Colonic mucosa (tissue), 4 donors: ENCODE measurements around the gene ROR2. TPM values are rescaled to one million over a fixed set of nuclear protein-coding genes. Genes with fewer than 3 reads are reported as not detected.

Source experiments
- DNase-seq: peaks from one replicate; pipeline ENCODE4 v3.0.0-alpha.2; 2020
- H3K27ac ChIP-seq: fragments of 200-600 bp; one replicate; pipeline ENCODE4 v1.8.0; 2021
- H3K27me3 ChIP-seq: fragments of 200-600 bp; one replicate; pipeline ENCODE4 v1.8.0; 2021
- H3K36me3 ChIP-seq: fragments of 200-600 bp; one replicate; pipeline ENCODE4 v1.8.0; 2021
- H3K4me1 ChIP-seq: fragments of 200-600 bp; one replicate; pipeline ENCODE4 v1.8.0; 2021; ENCODE audit warnings: mild to moderate bottlenecking
- H3K4me3 ChIP-seq: fragments of 200-600 bp; one replicate; pipeline ENCODE4 v1.8.0; 2021
- H3K9ac ChIP-seq, 2 donors: one replicate each; pipeline ENCODE4 v1.7.0; 2013; ENCODE audit warnings: control low read depth in 2 of 2, low read depth in 2 of 2, low read length in 2 of 2
- H3K9me3 ChIP-seq: fragments of 200-600 bp; one replicate; pipeline ENCODE4 v1.8.0; 2021
- intact Hi-C: fragments of 100-400 bp; cut with DNase I; formaldehyde crosslinking; loops from one replicate; pipeline ENCODE4 v1.14.1; 2022
- total RNA-seq, 2 donors: library from RNA; stranded (reverse); fragmentation: NEBNext Ultra II Directional in 1 of 2; extraction: Animal tissue kit (Norgen Biotek cat#: 25700) in 1 of 2; gene quantifications; one replicate each; pipeline ENCODE4 v1.2.1, GENCODE V29; 2021
- TF ChIP-seq, protein P1 (sequence below): fragments of 200-600 bp; IDR thresholded peaks from one replicate; pipeline ENCODE4 v1.8.0; 2022; ENCODE audit warnings: antibody characterized with exemption, mild to moderate bottlenecking
- donor health status: healthy.
- donor health status: DM: no; HTN: no; CAD: no.
- donor health status: DM: no; HTN: no; CAD: no.

The ROR2 gene
- total RNA-seq, 2 donors from 2014 or later = 1.7 to 9.1 TPM

DNA sequence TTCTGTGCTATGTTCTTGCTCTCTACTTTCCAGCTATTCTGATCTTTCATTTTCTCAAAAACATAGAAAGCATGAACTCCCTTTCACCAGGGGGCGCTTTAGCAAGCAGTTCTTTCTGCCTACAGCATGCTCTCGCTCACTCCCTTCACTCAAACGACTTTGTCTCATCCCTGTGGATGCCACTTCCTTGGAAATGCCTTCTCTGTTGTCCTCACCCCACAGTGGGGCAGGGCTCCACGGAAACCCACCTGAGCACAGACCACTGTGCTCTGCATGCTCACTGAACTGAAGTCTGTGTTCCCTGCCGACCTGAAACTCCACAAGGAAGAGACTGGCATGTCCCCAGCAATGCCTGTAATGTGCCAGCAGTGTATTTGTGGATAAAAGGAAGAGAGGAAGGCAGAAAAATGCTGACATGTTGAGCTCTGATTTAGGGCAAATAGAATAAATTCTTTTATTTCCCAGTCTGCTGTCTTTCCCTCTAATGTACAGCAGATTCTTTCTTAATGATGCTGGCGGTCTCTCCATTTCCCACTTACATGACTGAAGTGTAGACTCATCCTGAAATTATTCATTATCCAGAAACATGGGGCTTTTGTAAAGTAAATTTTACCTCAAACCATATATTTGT, 4.9 kb upstream of the ROR2 start:
- Histone ChIP-seq H3K36me3 (no peaks in the 10 kb centered on the region), H3K4me3 (no peak overlapping the region), H3K9ac (no peak overlapping the region), H3K9me3 (no peaks in the 10 kb centered on the region), H3K4me1 (no peaks in the 10 kb centered on the region), H3K27me3 (no peaks in the 10 kb centered on the region), H3K27ac (no peak overlapping the region)
- intact Hi-C loops = loop anchor here (5.0 kb wide), 1 partner anchor 178 kb away; no protein-coding TSS in a partner anchor
- TF ChIP-seq, protein P1, sequence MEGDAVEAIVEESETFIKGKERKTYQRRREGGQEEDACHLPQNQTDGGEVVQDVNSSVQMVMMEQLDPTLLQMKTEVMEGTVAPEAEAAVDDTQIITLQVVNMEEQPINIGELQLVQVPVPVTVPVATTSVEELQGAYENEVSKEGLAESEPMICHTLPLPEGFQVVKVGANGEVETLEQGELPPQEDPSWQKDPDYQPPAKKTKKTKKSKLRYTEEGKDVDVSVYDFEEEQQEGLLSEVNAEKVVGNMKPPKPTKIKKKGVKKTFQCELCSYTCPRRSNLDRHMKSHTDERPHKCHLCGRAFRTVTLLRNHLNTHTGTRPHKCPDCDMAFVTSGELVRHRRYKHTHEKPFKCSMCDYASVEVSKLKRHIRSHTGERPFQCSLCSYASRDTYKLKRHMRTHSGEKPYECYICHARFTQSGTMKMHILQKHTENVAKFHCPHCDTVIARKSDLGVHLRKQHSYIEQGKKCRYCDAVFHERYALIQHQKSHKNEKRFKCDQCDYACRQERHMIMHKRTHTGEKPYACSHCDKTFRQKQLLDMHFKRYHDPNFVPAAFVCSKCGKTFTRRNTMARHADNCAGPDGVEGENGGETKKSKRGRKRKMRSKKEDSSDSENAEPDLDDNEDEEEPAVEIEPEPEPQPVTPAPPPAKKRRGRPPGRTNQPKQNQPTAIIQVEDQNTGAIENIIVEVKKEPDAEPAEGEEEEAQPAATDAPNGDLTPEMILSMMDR = peak; percentile 42
- DNase-seq = peak; percentile 77

DNA sequence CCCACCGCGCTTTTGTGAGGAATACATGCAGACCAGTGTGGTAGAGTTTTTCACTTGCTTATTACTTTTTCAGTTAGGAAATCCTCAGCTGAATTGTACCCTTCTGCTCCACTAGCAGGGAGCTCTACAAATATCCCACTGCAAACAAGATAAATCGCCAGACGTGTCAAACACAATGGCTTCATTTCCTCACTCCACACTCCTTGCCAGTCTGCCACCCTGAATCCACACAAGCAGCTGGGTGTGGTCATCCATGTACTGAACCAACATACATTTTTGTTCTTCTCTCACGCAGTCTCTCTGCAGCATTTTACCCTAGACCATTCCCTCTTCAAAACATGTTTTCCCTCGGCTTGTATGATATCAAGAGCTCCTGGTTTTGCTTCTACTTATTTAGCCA, 3.7 kb upstream of the ROR2 start:
- Histone ChIP-seq H3K9ac (no peak overlapping the region), H3K4me3 (no peak overlapping the region), H3K9me3 (no peaks in the 10 kb centered on the region), H3K27me3 (peaks cover 10% of the 10 kb centered on the region), H3K27ac (no peak overlapping the region), H3K36me3 (no peaks in the 10 kb centered on the region), H3K4me1 (no peaks in the 10 kb centered on the region)
- intact Hi-C loops = loop anchor here (5.0 kb wide), 1 partner anchor 176 kb away; no protein-coding TSS in a partner anchor
- no peak for DNase-seq
- TF ChIP-seq, protein P1 = no peak

DNA sequence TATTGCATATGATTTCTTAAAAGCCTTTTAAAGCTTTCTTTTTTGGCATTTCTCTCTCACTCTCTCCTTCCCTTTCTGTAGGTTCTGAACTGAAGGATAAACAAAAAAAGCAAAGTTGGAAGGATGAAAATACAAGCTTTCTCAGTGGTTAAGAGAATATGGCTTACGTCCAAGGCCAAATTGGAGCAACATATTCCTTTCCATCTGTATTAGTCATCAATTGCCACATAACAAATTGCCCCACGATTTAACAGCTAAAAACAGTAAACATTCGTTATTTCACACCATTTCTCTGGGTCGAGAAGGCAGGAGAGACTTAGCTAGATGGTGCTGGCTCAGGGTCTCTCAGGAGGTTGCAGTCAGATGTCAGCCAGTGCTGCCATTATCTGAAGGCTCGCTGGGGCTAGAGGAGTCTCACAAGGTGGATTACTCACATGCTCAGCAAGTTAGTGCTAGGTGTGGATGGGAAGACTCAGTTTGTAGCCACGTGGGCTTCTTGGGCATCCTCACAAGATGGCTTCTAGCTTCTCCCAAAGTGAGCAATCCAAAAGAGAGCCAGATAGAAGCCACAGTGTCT, 2.0 kb upstream of the ROR2 start:
- Histone ChIP-seq H3K9ac (no peak overlapping the region), H3K4me3 (no peak overlapping the region), H3K27me3 (peaks cover 19% of the 10 kb centered on the region), H3K36me3 (no peaks in the 10 kb centered on the region), H3K9me3 (no peaks in the 10 kb centered on the region), H3K4me1 (no peaks in the 10 kb centered on the region), H3K27ac (no peak overlapping the region)
- DNase-seq = no peak
- intact Hi-C loops = loop anchor here (5.0 kb wide), 1 partner anchor 175 kb away; no protein-coding TSS in a partner anchor
- TF ChIP-seq, protein P1 = no peak

DNA sequence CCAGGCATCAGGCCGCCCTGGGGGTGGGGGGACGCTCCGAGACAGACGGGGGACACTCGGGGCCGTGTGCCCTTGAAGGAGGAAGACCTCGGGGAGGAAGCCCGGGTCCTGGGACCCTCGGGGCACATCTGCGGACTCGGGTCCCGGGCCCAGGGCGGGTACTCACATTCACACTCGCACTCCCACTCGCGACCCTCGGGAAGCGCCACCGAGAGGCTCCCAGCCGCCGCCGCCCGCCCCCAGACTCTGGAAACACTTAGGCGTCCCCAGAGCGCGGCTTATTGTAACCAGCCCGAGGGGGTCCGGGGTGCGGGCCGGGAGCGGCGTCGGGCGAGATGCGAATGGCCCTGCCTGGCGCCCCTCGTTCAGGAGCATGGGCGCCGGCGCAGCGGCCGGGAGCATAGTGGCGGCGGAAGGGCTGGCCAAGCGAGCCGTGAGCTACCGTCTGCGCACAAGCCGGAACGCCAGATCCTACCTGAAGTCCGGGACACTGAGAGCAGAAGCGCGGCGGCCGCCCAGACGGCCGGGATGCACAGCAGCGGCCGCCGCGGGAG, 559 bp downstream of the ROR2 start:
- no peaks in the 10 kb centered on the region for H3K36me3 ChIP-seq
- peak overlapping the region; percentile 59 for H3K27ac ChIP-seq
- TF ChIP-seq, protein P1 = no peak
- H3K4me3 ChIP-seq = peak overlapping the region; percentile 52
- intact Hi-C loops = no loop called here
- peaks cover 27% of the 10 kb centered on the region for H3K27me3 ChIP-seq
- H3K4me1 ChIP-seq = no peaks in the 10 kb centered on the region
- no peaks in the 10 kb centered on the region for H3K9me3 ChIP-seq
- H3K9ac ChIP-seq = peak overlapping the region; percentile 19 to 57
- no peak for DNase-seq

DNA sequence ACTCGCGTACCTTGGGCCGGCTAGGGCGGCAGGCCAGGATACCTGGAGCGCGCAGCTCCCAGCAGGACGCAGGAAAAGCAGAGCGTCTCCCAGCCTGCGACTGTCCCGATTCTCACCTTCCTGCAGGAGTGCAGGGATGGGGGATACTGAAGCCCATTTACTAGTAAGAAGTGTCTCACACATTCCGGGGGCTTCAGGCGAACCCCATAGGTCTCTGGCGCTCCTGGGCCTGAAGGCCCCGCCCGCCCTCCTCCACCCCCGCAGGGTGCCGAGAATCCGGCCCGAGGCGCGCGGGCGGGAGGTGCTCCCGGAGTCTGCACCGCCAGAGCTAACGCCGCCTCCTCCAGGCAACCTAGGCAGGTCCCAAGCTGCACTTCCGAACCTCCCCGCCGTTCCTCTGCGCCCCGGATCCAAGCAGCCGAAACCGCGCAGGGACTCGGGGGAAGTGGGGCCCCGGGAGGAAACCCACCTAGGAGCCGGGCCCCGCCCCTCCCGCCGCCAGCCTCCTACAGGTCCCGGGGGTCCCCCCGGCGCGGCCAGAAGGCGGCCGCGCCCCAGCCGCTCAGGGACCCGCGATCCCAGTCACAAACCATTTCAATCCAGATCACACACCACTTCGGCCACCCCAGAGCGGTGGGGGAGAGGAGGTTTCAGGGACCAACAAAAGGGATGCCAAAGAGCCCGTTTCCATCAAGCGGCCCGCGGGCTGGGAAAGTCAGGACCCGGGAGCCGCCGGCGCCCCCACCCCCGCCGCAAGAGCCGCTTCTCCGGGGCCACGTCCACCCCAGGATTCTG, 1.2 kb downstream of the ROR2 start:
- Histone ChIP-seq H3K4me3 (peak overlapping the region; percentile 52), H3K36me3 (no peaks in the 10 kb centered on the region), H3K9me3 (no peaks in the 10 kb centered on the region), H3K27me3 (peaks cover 27% of the 10 kb centered on the region), H3K9ac (peak overlapping the region; percentile 55 to 57), H3K4me1 (no peaks in the 10 kb centered on the region), H3K27ac (peak overlapping the region; percentile 59)
- intact Hi-C loops = no loop called here
- TF ChIP-seq, protein P1 = peak; percentile 12
- DNase-seq = peak; percentile 57
